ENCODE measurements around the gene MRPL55.

Gene MRPL55

GRCh38 chr1:228154670-228155571, 45.8 kb upstream of the MRPL55 start:
- TF ChIP-seq CTCF (IDR thresholded peaks at IDR 0.05; ENCODE audit: low read depth, low read length): no peak
- H3K4me3 ChIP-seq (ENCODE audit: low read depth, low read length): no peak overlapping the region

- no peak overlapping the region for H3K4me3 ChIP-seq (ENCODE audit: low read depth, low read length)
- TF ChIP-seq CTCF (IDR thresholded peaks at IDR 0.05; ENCODE audit: low read depth, low read length): no peak
Observed at GRCh38 chr1:228154021-228154669, 45.0 kb upstream of the MRPL55 start.

- no peak for TF ChIP-seq CTCF (IDR thresholded peaks at IDR 0.05; ENCODE audit: low read depth, low read length)
- no peak overlapping the region for H3K4me3 ChIP-seq (ENCODE audit: low read depth, low read length)
Observed at GRCh38 chr1:228152918-228153258, 43.8 kb upstream of the MRPL55 start.

GRCh38 chr1:228152097-228152917, 43.2 kb upstream of the MRPL55 start:
- H3K4me3 ChIP-seq (ENCODE audit: low read depth, low read length): no peak overlapping the region
- no peak for TF ChIP-seq CTCF (IDR thresholded peaks at IDR 0.05; ENCODE audit: low read depth, low read length)

- no peak for TF ChIP-seq CTCF (IDR thresholded peaks at IDR 0.05; ENCODE audit: low read depth, low read length)
- H3K4me3 ChIP-seq (ENCODE audit: low read depth, low read length): no peak overlapping the region; the same call in 1 of the 2 replicates
Observed at GRCh38 chr1:228151180-228151925, 42.3 kb upstream of the MRPL55 start.

- peak overlapping the region; percentile 33 for H3K4me3 ChIP-seq (ENCODE audit: low read depth, low read length)
- no peak for TF ChIP-seq CTCF (IDR thresholded peaks at IDR 0.05; ENCODE audit: low read depth, low read length)
Observed at GRCh38 chr1:228150461-228151179, 41.5 kb upstream of the MRPL55 start.
